ENCODE measurements around the gene MAEA. TPM values are rescaled to one million over a fixed set of nuclear protein-coding genes. Genes with fewer than 3 reads are reported as not detected.

MAEA gene
- total and polyA plus RNA-seq, 10 of the 15 experiments (the other 5 are each of a cell fraction or from before 2014, with no cell fraction given), result 3.6 to 67.1 (median 54.6) TPM

GRCh38 chr4:1369479-1370079 lies 79.9 kb downstream of the MAEA start:
- Histone ChIP-seq H3K36me3 (ENCODE audit: control insufficient read depth in 2 of 2, insufficient read depth in 2 of 2, low read length in 1 of 2) (no peaks in the 10 kb centered on the region; a peak in 1 of 4 replicates), H3K4me2 (ENCODE audit: control insufficient read depth, insufficient read depth) (no peak overlapping the region), H3K27ac (ENCODE audit: control insufficient read depth, insufficient read depth) (no peak overlapping the region), H3K4me3 (no peak overlapping the region), H3K27me3 (replicated peaks in 1 of 2; ENCODE audit: control insufficient read depth in 2 of 2, insufficient read depth in 2 of 2, low read length in 1 of 2) (no peaks in the 10 kb centered on the region), H3K4me1 (ENCODE audit: control insufficient read depth, insufficient read depth, low read length) (no peaks in the 10 kb centered on the region), H3K9ac (ENCODE audit: control insufficient read depth, insufficient read depth, low read length) (no peak overlapping the region), H3K9me3 (replicated peaks; ENCODE audit: control insufficient read depth, insufficient read depth, low read length) (no peaks in the 10 kb centered on the region), H4K20me1 (ENCODE audit: control insufficient read depth, insufficient read depth) (no peaks in the 10 kb centered on the region), H3K79me2 (ENCODE audit: control insufficient read depth, insufficient read depth, low read length) (no peaks in the 10 kb centered on the region), H2AFZ (ENCODE audit: control insufficient read depth, low read depth, low read length) (no peak overlapping the region)
- POLR2A ChIA-PET, result no interaction called here
- no peak for ATAC-seq
- FAIRE-seq, result no peak
- 98% methylated on average over 22 of the region's 22 CpGs for WGBS (ENCODE audit: insufficient coverage, insufficient replicate concordance, low lambda C conversion rate, missing lambda C conversion rate)
- no TSS peak for BruUV-seq (replicated peaks)
- DNase-seq (ENCODE audit: low read depth, low spot score), result no peak
- CTCF ChIA-PET, result no interaction called here
- TF ChIP-seq DPF2 (IDR thresholded peaks at IDR 0.05) (no peak), CUX1 (IDR thresholded peaks at IDR 0.05; ENCODE audit: insufficient replicate concordance, low read depth, low read length) (no peak), HSF1 (IDR thresholded peaks at IDR 0.05; ENCODE audit: low read depth, low read length) (no peak), USF2 (IDR thresholded peaks at IDR 0.05; ENCODE audit: borderline replicate concordance, low read depth, low read length) (no peak), CBX5 (IDR thresholded peaks at IDR 0.05; ENCODE audit: low read depth) (no peak), EP300 (IDR thresholded peaks at IDR 0.05; ENCODE audit: borderline replicate concordance in 1 of 2, control insufficient read depth in 1 of 2, low read depth in 2 of 2, low read length in 2 of 2) (no peak), ASH2L (IDR thresholded peaks at IDR 0.05; ENCODE audit: borderline replicate concordance, low read depth) (no peak), RAD51 (IDR thresholded peaks at IDR 0.05) (no peak), BHLHE40 (IDR thresholded peaks at IDR 0.05; ENCODE audit: borderline replicate concordance in 1 of 2, low read depth in 2 of 2, low read length in 1 of 2) (no peak), MYC (IDR thresholded peaks at IDR 0.05; ENCODE audit: insufficient read depth, insufficient read length, insufficient replicate concordance, low read length, severe bottlenecking) (no peak)
- SMC1A ChIA-PET (ENCODE audit: uncharacterized antibody, unreplicated experiment), result no interaction called here
- RAD21 ChIA-PET (ENCODE audit: unreplicated experiment), result no interaction called here
- intact Hi-C loops (cut with micrococcal nuclease; ENCODE audit: unreplicated experiment), result no loop called here
- in situ Hi-C loops (cut with MboI), result no loop called here

Measured in GM12878 (cell line).